Measurements from ENCODE around the gene GOLGA6D. TPM values are rescaled to one million over a fixed set of nuclear protein-coding genes. Genes with fewer than 3 reads are reported as not detected.

The GOLGA6D gene
- total RNA-seq, 1 experiment from 2014 or later = 0.12 TPM

DNA sequence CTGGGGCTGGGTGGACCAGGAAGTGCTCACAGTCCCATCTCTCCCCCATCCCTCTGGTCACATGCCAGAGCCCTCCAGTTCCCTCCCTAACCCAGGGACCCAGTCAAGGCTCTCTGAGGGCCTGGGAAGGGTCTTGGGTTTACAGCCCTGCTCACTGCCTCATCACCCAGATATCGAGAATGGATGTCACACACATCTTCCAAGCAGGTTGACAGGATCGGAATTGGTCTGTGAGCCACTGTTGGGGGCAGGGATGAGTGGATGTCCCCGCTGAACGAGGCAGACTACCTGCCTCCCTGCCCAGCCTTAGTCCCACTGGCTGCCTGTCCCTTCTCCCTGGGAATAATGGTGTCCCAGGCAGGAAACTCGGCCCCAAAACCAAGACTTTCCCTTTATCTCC is 44.5 kb upstream of the GOLGA6D start:
- no peak overlapping the region for H2AFZ ChIP-seq (ENCODE audit: low read depth, low read length, poor library complexity, severe bottlenecking)
- intact Hi-C loops (cut with micrococcal nuclease) = no loop called here

More for the DNA sequence above, 44.5 kb upstream of the GOLGA6D start:
- H3K79me2 ChIP-seq (ENCODE audit: insufficient read depth, low read length) = no peaks in the 10 kb centered on the region
- no peaks in the 10 kb centered on the region; the same call in 1 of the 2 replicates for H3K27me3 ChIP-seq (ENCODE audit: insufficient read depth, low read length)
- ATAC-seq (no peak), DNase-seq (ENCODE audit: low read depth, low spot score) (no peak)
- no peaks in the 10 kb centered on the region for H3K4me1 ChIP-seq (ENCODE audit: control insufficient read depth in 1 of 2, insufficient read depth in 2 of 2, low read length in 2 of 2)
- ChIA-PET RAD21 (ENCODE audit: low non-redundant PET in 1 of 2, low total read pairs in 2 of 2, uncharacterized antibody in 2 of 2, unreplicated experiment in 2 of 2) (no interaction called here), CTCF (no interaction called here), POLR2A (no interaction called here)
- no peak overlapping the region for H3K27ac ChIP-seq (ENCODE audit: low read depth, low read length)
- TF ChIP-seq, protein P1, sequence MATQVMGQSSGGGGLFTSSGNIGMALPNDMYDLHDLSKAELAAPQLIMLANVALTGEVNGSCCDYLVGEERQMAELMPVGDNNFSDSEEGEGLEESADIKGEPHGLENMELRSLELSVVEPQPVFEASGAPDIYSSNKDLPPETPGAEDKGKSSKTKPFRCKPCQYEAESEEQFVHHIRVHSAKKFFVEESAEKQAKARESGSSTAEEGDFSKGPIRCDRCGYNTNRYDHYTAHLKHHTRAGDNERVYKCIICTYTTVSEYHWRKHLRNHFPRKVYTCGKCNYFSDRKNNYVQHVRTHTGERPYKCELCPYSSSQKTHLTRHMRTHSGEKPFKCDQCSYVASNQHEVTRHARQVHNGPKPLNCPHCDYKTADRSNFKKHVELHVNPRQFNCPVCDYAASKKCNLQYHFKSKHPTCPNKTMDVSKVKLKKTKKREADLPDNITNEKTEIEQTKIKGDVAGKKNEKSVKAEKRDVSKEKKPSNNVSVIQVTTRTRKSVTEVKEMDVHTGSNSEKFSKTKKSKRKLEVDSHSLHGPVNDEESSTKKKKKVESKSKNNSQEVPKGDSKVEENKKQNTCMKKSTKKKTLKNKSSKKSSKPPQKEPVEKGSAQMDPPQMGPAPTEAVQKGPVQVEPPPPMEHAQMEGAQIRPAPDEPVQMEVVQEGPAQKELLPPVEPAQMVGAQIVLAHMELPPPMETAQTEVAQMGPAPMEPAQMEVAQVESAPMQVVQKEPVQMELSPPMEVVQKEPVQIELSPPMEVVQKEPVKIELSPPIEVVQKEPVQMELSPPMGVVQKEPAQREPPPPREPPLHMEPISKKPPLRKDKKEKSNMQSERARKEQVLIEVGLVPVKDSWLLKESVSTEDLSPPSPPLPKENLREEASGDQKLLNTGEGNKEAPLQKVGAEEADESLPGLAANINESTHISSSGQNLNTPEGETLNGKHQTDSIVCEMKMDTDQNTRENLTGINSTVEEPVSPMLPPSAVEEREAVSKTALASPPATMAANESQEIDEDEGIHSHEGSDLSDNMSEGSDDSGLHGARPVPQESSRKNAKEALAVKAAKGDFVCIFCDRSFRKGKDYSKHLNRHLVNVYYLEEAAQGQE (IDR thresholded peaks at IDR 0.05; ENCODE audit: low read depth) = no peak
- TF ChIP-seq SIN3A (IDR thresholded peaks at IDR 0.05; ENCODE audit: low read depth) (no peak), SRF (IDR thresholded peaks at IDR 0.05; ENCODE audit: low read depth) (no peak), POLR2AphosphoS5 (IDR thresholded peaks at IDR 0.05; ENCODE audit: low read depth, low read length) (no peak), ZFX (IDR thresholded peaks at IDR 0.05) (no peak), ELF1 (IDR thresholded peaks at IDR 0.05; ENCODE audit: borderline replicate concordance, low read depth) (no peak), RAD21 (IDR thresholded peaks at IDR 0.05; ENCODE audit: low read depth) (no peak), EZH2phosphoT487 (IDR thresholded peaks at IDR 0.05; ENCODE audit: borderline replicate concordance) (no peak), CEBPB (IDR thresholded peaks at IDR 0.05; ENCODE audit: low read depth) (no peak), EZH2 (IDR thresholded peaks at IDR 0.05) (no peak), SP1 (IDR thresholded peaks at IDR 0.05; ENCODE audit: low read depth) (no peak), CBX3 (IDR thresholded peaks at IDR 0.05; ENCODE audit: low read depth) (no peak), JUND (IDR thresholded peaks at IDR 0.05) (no peak), YY1 (IDR thresholded peaks at IDR 0.05; ENCODE audit: extremely low read depth, insufficient replicate concordance, low read depth, low read length) (no peak)
- TF ChIP-seq, protein P2, sequence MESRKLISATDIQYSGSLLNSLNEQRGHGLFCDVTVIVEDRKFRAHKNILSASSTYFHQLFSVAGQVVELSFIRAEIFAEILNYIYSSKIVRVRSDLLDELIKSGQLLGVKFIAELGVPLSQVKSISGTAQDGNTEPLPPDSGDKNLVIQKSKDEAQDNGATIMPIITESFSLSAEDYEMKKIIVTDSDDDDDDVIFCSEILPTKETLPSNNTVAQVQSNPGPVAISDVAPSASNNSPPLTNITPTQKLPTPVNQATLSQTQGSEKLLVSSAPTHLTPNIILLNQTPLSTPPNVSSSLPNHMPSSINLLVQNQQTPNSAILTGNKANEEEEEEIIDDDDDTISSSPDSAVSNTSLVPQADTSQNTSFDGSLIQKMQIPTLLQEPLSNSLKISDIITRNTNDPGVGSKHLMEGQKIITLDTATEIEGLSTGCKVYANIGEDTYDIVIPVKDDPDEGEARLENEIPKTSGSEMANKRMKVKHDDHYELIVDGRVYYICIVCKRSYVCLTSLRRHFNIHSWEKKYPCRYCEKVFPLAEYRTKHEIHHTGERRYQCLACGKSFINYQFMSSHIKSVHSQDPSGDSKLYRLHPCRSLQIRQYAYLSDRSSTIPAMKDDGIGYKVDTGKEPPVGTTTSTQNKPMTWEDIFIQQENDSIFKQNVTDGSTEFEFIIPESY (IDR thresholded peaks at IDR 0.05; ENCODE audit: extremely low read depth, insufficient replicate concordance, low read length) = no peak
- TF ChIP-seq, protein P3, sequence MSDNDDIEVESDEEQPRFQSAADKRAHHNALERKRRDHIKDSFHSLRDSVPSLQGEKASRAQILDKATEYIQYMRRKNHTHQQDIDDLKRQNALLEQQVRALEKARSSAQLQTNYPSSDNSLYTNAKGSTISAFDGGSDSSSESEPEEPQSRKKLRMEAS (IDR thresholded peaks at IDR 0.05) = no peak
- TF ChIP-seq, protein P4, sequence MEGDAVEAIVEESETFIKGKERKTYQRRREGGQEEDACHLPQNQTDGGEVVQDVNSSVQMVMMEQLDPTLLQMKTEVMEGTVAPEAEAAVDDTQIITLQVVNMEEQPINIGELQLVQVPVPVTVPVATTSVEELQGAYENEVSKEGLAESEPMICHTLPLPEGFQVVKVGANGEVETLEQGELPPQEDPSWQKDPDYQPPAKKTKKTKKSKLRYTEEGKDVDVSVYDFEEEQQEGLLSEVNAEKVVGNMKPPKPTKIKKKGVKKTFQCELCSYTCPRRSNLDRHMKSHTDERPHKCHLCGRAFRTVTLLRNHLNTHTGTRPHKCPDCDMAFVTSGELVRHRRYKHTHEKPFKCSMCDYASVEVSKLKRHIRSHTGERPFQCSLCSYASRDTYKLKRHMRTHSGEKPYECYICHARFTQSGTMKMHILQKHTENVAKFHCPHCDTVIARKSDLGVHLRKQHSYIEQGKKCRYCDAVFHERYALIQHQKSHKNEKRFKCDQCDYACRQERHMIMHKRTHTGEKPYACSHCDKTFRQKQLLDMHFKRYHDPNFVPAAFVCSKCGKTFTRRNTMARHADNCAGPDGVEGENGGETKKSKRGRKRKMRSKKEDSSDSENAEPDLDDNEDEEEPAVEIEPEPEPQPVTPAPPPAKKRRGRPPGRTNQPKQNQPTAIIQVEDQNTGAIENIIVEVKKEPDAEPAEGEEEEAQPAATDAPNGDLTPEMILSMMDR (IDR thresholded peaks at IDR 0.05 in 2 of 3, conservative IDR thresholded peaks at IDR 0.05 in 1 of 3; ENCODE audit: borderline replicate concordance in 1 of 3, insufficient read depth in 1 of 3, low read depth in 2 of 3, low read length in 2 of 3) = no peak
- TF ChIP-seq, protein P5, sequence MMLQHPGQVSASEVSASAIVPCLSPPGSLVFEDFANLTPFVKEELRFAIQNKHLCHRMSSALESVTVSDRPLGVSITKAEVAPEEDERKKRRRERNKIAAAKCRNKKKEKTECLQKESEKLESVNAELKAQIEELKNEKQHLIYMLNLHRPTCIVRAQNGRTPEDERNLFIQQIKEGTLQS (IDR thresholded peaks at IDR 0.05) = no peak
- H3K9ac ChIP-seq (ENCODE audit: low read length) = no peak overlapping the region
- H3K4me2 ChIP-seq (ENCODE audit: low read length) = no peak overlapping the region
- H3K9me2 ChIP-seq (ENCODE audit: insufficient read depth) = no peaks in the 10 kb centered on the region
- no TSS peak for BruUV-seq (replicated peaks)
- H3K4me3 ChIP-seq (replicated peaks in 1 of 2; ENCODE audit: low read depth in 1 of 2, low read length in 2 of 2) = no peak overlapping the region
- H3K9me3 ChIP-seq (ENCODE audit: control insufficient read depth in 1 of 2, insufficient read depth in 1 of 2, low read depth in 1 of 2, low read length in 2 of 2) = no peaks in the 10 kb centered on the region
- no peaks in the 10 kb centered on the region for H4K20me1 ChIP-seq (ENCODE audit: insufficient read depth)
- H3K36me3 ChIP-seq (ENCODE audit: control insufficient read depth in 1 of 2, insufficient read depth in 2 of 2, low read length in 2 of 2) = no peaks in the 10 kb centered on the region
